Sigmoid colon (tissue), 7 donors: ENCODE data around the gene INPP5D. TPM values are rescaled to one million over a fixed set of nuclear protein-coding genes. Genes with fewer than 3 reads are reported as not detected.

Source experiments
- DNase-seq: peaks from one replicate; pipeline ENCODE4 v3.0.0-alpha.2; 2019
- H3K27ac ChIP-seq, 4 donors: fragments of 200-600 bp; sonication (generic); one replicate each; pipeline ENCODE4 v1.5.1; 2016 to 2019; ENCODE audit warnings: mild to moderate bottlenecking in 1 of 4
- H3K27me3 ChIP-seq, 3 donors: fragments of 200-600 bp; sonication (generic); one replicate each; pipeline ENCODE4 v1.5.1; 2019; ENCODE audit warnings: mild to moderate bottlenecking in 1 of 3
- H3K36me3 ChIP-seq, 4 donors: fragments of 200-600 bp; sonication (generic); one replicate each; pipeline ENCODE4 v1.5.1; 2016 to 2019
- H3K4me1 ChIP-seq, 4 donors: fragments of 200-600 bp; sonication (generic); one replicate each; pipeline ENCODE4 v1.5.1; 2017 to 2019
- H3K4me3 ChIP-seq, 4 donors: fragments of 200-600 bp; sonication (generic); one replicate each; pipeline ENCODE4 v1.5.1; 2017 to 2019; ENCODE audit warnings: mild to moderate bottlenecking in 2 of 4, moderate library complexity in 1 of 4
- H3K9me3 ChIP-seq, 4 donors: fragments of 200-600 bp in 3 of 4; sonication (generic) in 3 of 4; one replicate each; pipeline versions ENCODE4 v1.5.1 to v1.6.1; 2013 to 2019
- EP300 ChIP-seq, 4 donors: sonication (generic); formaldehyde crosslinking; IDR thresholded peaks; one replicate each; pipeline ENCODE4 v1.6.1; 2017; ENCODE audit warnings: antibody characterized with exemption in 4 of 4
- POLR2A ChIP-seq, 2 donors: fragments of 450-650 bp; IDR thresholded peaks; one replicate each; pipeline ENCODE4 v1.6.1; 2016; ENCODE audit warnings: antibody characterized with exemption in 2 of 2, mild to moderate bottlenecking in 2 of 2, moderate library complexity in 2 of 2
- POLR2AphosphoS5 ChIP-seq, 4 donors: sonication (generic); formaldehyde crosslinking; IDR thresholded peaks; one replicate each; pipeline ENCODE4 v1.6.1; 2017; ENCODE audit warnings: antibody characterized with exemption in 4 of 4
- WGBS, 2 donors: extraction: QIAGEN DNeasy Blood & Tissue Kit; methylation state at CpG; one replicate each; pipeline ENCODE4 v1.1.7; 2013; 5-methylcytosine and 5-hydroxymethylcytosine counted together
- intact Hi-C: fragments of 100-400 bp; cut with DNase I; formaldehyde crosslinking; loops from one replicate; pipeline ENCODE4 v1.15.1; 2023
- polyA plus RNA-seq, 3 donors: library from polyadenylated mRNA; stranded (reverse); fragments of 200-250 nt; gene quantifications; one replicate each; pipeline ENCODE4 v1.2.3, GENCODE V29; 2013
- total RNA-seq, 4 donors: library from RNA; depleted of rRNA; stranded (reverse); fragments of >200 nt; gene quantifications; one replicate each; pipeline ENCODE4 v1.1.0, GENCODE V29; 2016
- TF ChIP-seq, protein P1 (sequence below), 4 experiments: fragments of 450-650 bp in 3 of 4; fragments of 200-600 bp in 1 of 4; IDR thresholded peaks; one replicate each; pipeline ENCODE4 v1.5.1; 2016 to 2019; ENCODE audit warnings: antibody characterized with exemption in 4 of 4, mild to moderate bottlenecking in 3 of 4, moderate library complexity in 2 of 4
- donor health status: healthy with polysubstance abuse.
- donor health status: Bipolar disorder and iron deficiency.
- donor health status: healthy.

Gene INPP5D
- total and polyA plus RNA-seq, 7 donors: 4.2 to 44.8 (median 8.7) TPM

DNA sequence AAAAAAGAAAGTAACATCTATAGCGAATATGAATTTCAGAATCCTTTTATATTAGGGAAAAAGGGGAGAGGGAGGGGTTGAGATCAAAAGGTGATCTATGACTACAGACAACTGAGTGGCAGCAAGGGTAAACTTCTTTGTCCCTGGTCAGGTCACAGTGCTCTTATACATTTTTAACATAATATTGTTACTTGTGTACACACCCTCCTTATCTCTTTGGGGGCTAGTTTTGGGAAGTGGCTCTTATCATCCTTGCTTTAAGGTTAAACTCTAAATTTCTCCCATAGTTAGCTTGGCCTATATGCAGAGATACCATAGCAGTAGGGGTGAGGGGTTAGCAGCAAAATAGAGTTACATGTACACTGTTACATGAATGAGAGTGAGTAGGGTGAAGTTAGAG is 159.7 kb downstream of the INPP5D start:
- H3K4me1 ChIP-seq: no peaks in the 10 kb centered on the region
- intact Hi-C loops: no loop called here
- no peak overlapping the region for H3K4me3 ChIP-seq
- TF ChIP-seq POLR2A (IDR thresholded peaks at IDR 0.05): no peak
- TF ChIP-seq POLR2AphosphoS5 (IDR thresholded peaks at IDR 0.05): no peak
- no peak for TF ChIP-seq EP300 (IDR thresholded peaks at IDR 0.05)
- TF ChIP-seq, protein P1, sequence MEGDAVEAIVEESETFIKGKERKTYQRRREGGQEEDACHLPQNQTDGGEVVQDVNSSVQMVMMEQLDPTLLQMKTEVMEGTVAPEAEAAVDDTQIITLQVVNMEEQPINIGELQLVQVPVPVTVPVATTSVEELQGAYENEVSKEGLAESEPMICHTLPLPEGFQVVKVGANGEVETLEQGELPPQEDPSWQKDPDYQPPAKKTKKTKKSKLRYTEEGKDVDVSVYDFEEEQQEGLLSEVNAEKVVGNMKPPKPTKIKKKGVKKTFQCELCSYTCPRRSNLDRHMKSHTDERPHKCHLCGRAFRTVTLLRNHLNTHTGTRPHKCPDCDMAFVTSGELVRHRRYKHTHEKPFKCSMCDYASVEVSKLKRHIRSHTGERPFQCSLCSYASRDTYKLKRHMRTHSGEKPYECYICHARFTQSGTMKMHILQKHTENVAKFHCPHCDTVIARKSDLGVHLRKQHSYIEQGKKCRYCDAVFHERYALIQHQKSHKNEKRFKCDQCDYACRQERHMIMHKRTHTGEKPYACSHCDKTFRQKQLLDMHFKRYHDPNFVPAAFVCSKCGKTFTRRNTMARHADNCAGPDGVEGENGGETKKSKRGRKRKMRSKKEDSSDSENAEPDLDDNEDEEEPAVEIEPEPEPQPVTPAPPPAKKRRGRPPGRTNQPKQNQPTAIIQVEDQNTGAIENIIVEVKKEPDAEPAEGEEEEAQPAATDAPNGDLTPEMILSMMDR (IDR thresholded peaks at IDR 0.05): no peak
- H3K27me3 ChIP-seq: no peaks in the 10 kb centered on the region
- no peaks in the 10 kb centered on the region for H3K9me3 ChIP-seq
- no peak overlapping the region for H3K27ac ChIP-seq
- H3K36me3 ChIP-seq: no peaks in the 10 kb centered on the region
- no peak for DNase-seq
- WGBS, 2 donors: 93 to 96% methylated on average over 1 of the region's 1 CpG

DNA sequence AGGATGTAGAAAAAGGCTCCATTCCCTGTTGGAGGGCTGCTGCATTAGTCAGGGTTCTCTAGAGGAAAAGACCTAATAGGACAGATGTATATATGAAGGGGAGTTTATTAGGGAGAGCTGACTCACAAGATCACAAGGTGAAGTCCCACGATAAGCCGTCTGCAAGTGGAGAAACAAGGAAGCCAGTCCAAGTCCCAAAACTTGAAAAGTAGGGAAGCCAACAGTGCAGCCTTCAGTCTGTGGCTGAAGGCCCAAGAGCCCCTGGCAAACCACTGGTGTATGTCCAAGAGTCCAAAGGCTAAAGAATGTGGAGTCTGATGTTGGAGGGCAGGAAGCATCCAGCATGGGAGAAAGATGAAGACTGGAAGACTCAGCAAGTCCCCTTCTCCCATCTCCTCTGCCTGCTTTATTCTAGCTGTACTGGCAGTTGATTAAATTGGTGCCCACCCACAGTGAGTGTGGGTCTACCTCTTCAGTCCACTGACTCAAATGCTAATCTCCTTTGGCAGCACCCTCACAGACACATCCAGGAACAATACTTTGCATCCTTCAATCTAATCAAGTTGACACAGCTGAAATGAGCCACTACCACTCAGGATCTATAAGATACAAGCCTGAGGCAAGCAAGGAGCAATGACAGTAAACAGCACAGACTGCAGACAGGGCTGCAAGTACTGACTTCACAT is 161.4 kb downstream of the INPP5D start:
- intact Hi-C loops: no loop called here
- Histone ChIP-seq H3K9me3 (no peaks in the 10 kb centered on the region), H3K4me3 (no peak overlapping the region), H3K27me3 (no peaks in the 10 kb centered on the region), H3K36me3 (no peaks in the 10 kb centered on the region), H3K4me1 (no peaks in the 10 kb centered on the region), H3K27ac (no peak overlapping the region)
- 71 to 86% methylated on average over 2 of the region's 2 CpGs for WGBS, 2 donors
- no peak for TF ChIP-seq POLR2AphosphoS5 (IDR thresholded peaks at IDR 0.05)
- no peak for TF ChIP-seq EP300 (IDR thresholded peaks at IDR 0.05)
- no peak for TF ChIP-seq POLR2A (IDR thresholded peaks at IDR 0.05)
- TF ChIP-seq, protein P1 (IDR thresholded peaks at IDR 0.05): no peak
- DNase-seq: no peak

DNA sequence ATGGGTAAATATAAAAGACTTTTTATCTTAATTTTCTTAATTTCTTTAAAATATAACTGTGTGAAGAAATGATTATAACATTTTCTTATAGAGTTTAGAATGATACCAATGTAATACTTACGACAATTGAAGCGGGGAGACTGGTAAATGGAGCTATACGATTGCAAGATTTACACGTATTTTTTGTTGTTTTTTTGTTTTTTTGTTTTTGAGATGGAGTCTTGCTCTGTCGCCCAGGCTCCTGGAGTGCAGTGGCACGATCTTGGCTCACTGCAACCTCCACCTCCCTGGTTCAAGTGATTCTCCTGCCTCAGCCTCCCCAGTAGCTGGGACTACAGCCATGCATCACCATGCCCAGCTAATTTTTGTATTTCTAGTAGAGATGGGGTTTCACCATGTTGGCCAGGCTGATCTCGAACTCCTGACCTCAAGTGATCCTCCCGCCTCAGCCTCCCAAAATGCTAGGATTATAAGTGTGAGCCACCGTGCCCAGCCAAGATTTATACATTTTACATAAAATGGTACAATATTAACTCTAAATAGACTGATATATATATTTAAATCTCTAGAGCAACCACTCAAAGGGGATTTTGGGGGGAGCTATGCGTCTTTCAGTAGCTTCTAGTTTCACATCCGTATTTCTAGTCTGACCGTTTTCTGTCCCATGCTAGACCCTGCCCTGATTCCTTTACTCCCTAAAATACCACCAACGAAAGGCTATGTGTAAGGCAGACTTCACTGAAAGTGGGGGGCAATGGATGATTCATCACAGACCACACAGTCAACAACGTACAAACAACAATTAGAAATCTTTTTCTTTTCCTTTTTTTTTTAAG is 163.1 kb downstream of the INPP5D start:
- H3K9me3 ChIP-seq: no peaks in the 10 kb centered on the region
- no peaks in the 10 kb centered on the region for H3K27me3 ChIP-seq
- H3K4me3 ChIP-seq: no peak overlapping the region
- intact Hi-C loops: no loop called here
- no peak for DNase-seq
- H3K36me3 ChIP-seq: no peaks in the 10 kb centered on the region
- H3K27ac ChIP-seq: no peak overlapping the region
- TF ChIP-seq POLR2A (IDR thresholded peaks at IDR 0.05) (no peak), EP300 (IDR thresholded peaks at IDR 0.05) (no peak), POLR2AphosphoS5 (IDR thresholded peaks at IDR 0.05) (no peak)
- TF ChIP-seq, protein P1 (IDR thresholded peaks at IDR 0.05): no peak
- no peaks in the 10 kb centered on the region for H3K4me1 ChIP-seq
- 86 to 87% methylated on average over 14 of the region's 14 CpGs for WGBS, 2 donors

DNA sequence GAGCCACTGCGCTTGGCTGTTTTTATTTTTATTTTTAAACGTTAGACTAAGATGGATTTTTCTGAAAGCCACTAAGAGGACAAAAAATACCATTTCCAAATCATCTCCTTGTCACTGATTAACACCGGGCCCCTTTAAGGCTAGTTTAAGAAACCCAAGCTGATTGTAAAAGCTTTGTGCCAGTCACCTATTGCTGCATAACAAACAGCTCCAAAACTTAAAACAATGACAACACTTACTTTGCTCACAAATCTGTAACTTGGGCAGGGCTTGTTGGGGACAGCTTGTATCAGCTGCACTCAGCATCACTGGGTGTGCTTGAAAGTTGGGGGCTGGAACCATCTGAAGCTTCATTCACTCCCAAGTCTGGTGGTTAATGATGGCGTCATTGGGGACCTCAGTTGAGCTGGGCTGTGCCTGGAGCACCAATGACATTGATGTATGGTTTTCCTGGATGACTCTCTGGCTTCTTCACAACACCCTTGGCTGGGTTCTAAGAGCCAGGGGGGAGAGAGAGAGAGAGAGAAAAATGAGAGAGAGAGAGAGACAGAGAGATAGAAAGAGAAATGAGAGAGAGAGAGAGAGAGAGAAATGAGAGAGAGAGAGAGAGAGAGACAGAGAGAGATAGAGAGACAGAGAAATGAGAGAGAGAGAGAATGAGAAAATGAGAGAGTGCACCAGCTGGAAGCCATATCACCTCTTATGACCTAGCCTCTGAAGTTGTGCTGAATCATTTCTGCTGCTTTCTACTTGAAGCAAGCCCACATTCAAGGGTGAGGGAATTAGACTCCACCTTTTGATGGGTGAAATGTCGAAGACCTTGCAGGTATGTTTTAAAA is 165.3 kb downstream of the INPP5D start:
- no peak for TF ChIP-seq EP300 (IDR thresholded peaks at IDR 0.05)
- TF ChIP-seq, protein P1 (IDR thresholded peaks at IDR 0.05): no peak
- no peak for TF ChIP-seq POLR2A (IDR thresholded peaks at IDR 0.05)
- no peak for TF ChIP-seq POLR2AphosphoS5 (IDR thresholded peaks at IDR 0.05)
- Histone ChIP-seq H3K4me1 (no peaks in the 10 kb centered on the region), H3K36me3 (no peaks in the 10 kb centered on the region), H3K9me3 (no peaks in the 10 kb centered on the region), H3K27ac (no peak overlapping the region), H3K4me3 (no peak overlapping the region), H3K27me3 (no peaks in the 10 kb centered on the region)
- 83 to 84% methylated on average over 5 of the region's 5 CpGs for WGBS, 2 donors
- DNase-seq: no peak
- intact Hi-C loops: no loop called here
